ENCODE measurements around the gene ING3. TPM values are rescaled to one million over a fixed set of nuclear protein-coding genes. Genes with fewer than 3 reads are reported as not detected.

ING3 gene
- total RNA-seq, 6 experiments from 2014 or later = 9.8 to 15.0 (median 12.7) TPM

GRCh38 chr7:121024611-121025010, 74.0 kb downstream of the ING3 start:
- Mint-ChIP-seq H3K27me3 (ENCODE audit: insufficient read depth) (no peaks in the 10 kb centered on the region), H3K4me3 (peak overlapping the region; percentile 72), H3K27ac (peak overlapping the region; percentile 89), H3K9me3 (no peaks in the 10 kb centered on the region), H3K36me3 (ENCODE audit: low read depth) (peaks cover 28% of the 10 kb centered on the region), H3K4me1 (ENCODE audit: low read depth) (peaks cover 89% of the 10 kb centered on the region)
- no peak for DNase-seq
- TF ChIP-seq CTCF (IDR thresholded peaks at IDR 0.05) = no peak

GRCh38 chr7:121026159-121026558, 75.6 kb downstream of the ING3 start:
- no peak for TF ChIP-seq CTCF (IDR thresholded peaks at IDR 0.05)
- Mint-ChIP-seq H3K4me3 (no peak overlapping the region), H3K27me3 (ENCODE audit: insufficient read depth) (no peaks in the 10 kb centered on the region), H3K27ac (no peak overlapping the region; the same call in 1 of the 2 replicates), H3K4me1 (ENCODE audit: low read depth) (peaks cover 73% of the 10 kb centered on the region), H3K9me3 (no peaks in the 10 kb centered on the region), H3K36me3 (ENCODE audit: low read depth) (peaks cover 28% of the 10 kb centered on the region)
- no peak for DNase-seq

- H3K4me3 Mint-ChIP-seq = no peak overlapping the region
- TF ChIP-seq CTCF (IDR thresholded peaks at IDR 0.05) = no peak
- no peaks in the 10 kb centered on the region for H3K9me3 Mint-ChIP-seq
- no peak overlapping the region for H3K27ac Mint-ChIP-seq
- DNase-seq = no peak
- H3K27me3 Mint-ChIP-seq (ENCODE audit: insufficient read depth) = no peaks in the 10 kb centered on the region
- H3K4me1 Mint-ChIP-seq (ENCODE audit: low read depth) = peaks cover 68% of the 10 kb centered on the region
- H3K36me3 Mint-ChIP-seq (ENCODE audit: low read depth) = peaks cover 28% of the 10 kb centered on the region
These were observed 76.1 kb downstream of the ING3 start for GRCh38 chr7:121026577-121027111.

Other genes starting within 250 kb of the ING3 start
- gene TSPAN12, start 92.6 kb upstream of the ING3 start, total RNA-seq (2021; fragmentation: NEBNext Ultra II Directional; extraction: Animal tissue kit (Norgen Biotek cat#: 25700)) = under 1 TPM; 0.21 to 0.51 (median 0.40) TPM
- gene CPED1, start 37.9 kb downstream of the ING3 start, total RNA-seq (2021; fragmentation: NEBNext Ultra II Directional; extraction: Animal tissue kit (Norgen Biotek cat#: 25700)) = 100 to 1,000 TPM in 2 of 6 experiments, 10 to 100 TPM in 4; 85.0 to 112 (median 95.9) TPM

Measured in HFFc6 (cell line).